PC-9 (cell line): ENCODE data around the gene LRFN2.

Experiments used
- EZH2 ChIP-seq: fragments of 200-600 bp; sonication (generic); IDR thresholded peaks from 2 replicates; pipeline ENCODE4 v1.8.0; 2017; ENCODE audit warnings: antibody characterized with exemption, low read depth
- TF ChIP-seq, protein P1 (sequence below): fragments of 200-600 bp; sonication (generic); conservative IDR thresholded peaks from 2 replicates; pipeline ENCODE4 v1.6.1; 2017; ENCODE audit warnings: mixed run types, antibody characterized with exemption, mild to moderate bottlenecking, moderate library complexity

DNA sequence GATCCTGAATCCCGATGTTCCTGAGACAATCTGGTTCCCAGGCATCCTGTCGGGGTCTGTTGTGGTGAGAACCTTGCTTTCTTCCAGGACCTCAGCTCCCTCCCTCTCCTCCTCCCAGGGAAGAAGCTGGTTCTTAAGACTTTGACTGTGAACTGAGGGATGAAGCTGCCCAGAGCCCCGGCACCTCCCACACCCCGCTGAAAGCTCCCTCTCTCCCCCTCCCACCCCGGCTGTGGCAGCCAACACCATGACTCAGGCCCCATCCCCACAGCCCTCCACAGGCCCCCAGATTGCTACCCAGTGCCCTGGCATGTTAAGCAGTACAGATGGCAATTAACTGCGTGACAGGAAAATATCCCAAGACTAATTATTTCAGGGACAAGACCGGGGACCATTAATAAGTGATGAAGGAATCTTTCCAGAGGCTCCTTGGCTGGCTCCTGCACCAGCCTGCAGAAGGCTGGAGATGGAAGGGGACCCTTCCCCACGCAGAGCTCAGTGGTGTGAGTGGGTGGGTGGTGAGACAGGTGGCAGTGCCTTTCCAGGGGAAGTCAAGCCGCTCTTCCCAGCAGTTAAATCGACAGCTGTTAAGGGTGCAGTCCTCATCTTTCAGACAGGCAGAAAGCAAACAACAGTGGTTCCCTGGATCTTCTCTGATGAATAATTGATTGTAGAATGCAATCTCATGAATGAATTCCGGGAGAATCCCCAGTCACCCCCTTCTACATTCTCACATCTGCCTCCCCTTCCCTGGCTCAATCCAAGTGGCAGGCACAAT, 237.9 kb downstream of the LRFN2 start:
- TF ChIP-seq, protein P1, sequence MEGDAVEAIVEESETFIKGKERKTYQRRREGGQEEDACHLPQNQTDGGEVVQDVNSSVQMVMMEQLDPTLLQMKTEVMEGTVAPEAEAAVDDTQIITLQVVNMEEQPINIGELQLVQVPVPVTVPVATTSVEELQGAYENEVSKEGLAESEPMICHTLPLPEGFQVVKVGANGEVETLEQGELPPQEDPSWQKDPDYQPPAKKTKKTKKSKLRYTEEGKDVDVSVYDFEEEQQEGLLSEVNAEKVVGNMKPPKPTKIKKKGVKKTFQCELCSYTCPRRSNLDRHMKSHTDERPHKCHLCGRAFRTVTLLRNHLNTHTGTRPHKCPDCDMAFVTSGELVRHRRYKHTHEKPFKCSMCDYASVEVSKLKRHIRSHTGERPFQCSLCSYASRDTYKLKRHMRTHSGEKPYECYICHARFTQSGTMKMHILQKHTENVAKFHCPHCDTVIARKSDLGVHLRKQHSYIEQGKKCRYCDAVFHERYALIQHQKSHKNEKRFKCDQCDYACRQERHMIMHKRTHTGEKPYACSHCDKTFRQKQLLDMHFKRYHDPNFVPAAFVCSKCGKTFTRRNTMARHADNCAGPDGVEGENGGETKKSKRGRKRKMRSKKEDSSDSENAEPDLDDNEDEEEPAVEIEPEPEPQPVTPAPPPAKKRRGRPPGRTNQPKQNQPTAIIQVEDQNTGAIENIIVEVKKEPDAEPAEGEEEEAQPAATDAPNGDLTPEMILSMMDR: no peak
- no peak for TF ChIP-seq EZH2
